Nephron (organoid): ENCODE data around the gene PLXNA1.
A peak's percentile ranks its signal among the peaks of the same experiment; 100 is the strongest.

Experiments
- H3K27ac Mint-ChIP-seq, 3 experiments: 2 replicates each; pipeline ENCODE4 v1.8.0; 2020; ENCODE audit warnings: mixed read lengths in 3 of 3, mild to moderate bottlenecking in 2 of 3, moderate library complexity in 1 of 3
- H3K27me3 Mint-ChIP-seq: 2 replicates; pipeline ENCODE4 v1.8.0; 2021; ENCODE audit warnings: low read depth, mild to moderate bottlenecking, moderate library complexity, mixed read lengths
- H3K36me3 Mint-ChIP-seq: 2 replicates; pipeline ENCODE4 v1.8.0; 2020; ENCODE audit warnings: low read depth, mixed read lengths
- H3K4me1 Mint-ChIP-seq: 2 replicates; pipeline ENCODE4 v1.8.0; 2020; ENCODE audit warnings: mixed read lengths
- H3K4me3 Mint-ChIP-seq, 3 experiments: 2 replicates each; pipeline ENCODE4 v1.8.0; 2020; ENCODE audit warnings: mild to moderate bottlenecking in 3 of 3, mixed read lengths in 3 of 3, moderate library complexity in 2 of 3
- H3K9me3 Mint-ChIP-seq: 2 replicates; pipeline ENCODE4 v1.8.0; 2020; ENCODE audit warnings: mixed read lengths
- CTCF ChIP-seq, 3 experiments: fragments of 200-600 bp; sonication (generic); IDR thresholded peaks; one replicate each; pipeline ENCODE4 v1.5.0; 2021; ENCODE audit warnings: antibody characterized with exemption in 3 of 3; ENCODE audit not compliant: unreplicated experiment in 3 of 3

PLXNA1 gene

GRCh38 chr3:126937533-126937932 is 45.4 kb upstream of the PLXNA1 start:
- TF ChIP-seq CTCF (IDR thresholded peaks at IDR 0.05; ENCODE audit: unreplicated experiment in 3 of 3): no peak

GRCh38 chr3:126937973-126938372 is 44.9 kb upstream of the PLXNA1 start:
- H3K4me1 Mint-ChIP-seq: peaks cover 33% of the 10 kb centered on the region
- H3K27me3 Mint-ChIP-seq: peaks cover 7% of the 10 kb centered on the region
- no peaks in the 10 kb centered on the region for H3K36me3 Mint-ChIP-seq
- no peak overlapping the region for H3K27ac Mint-ChIP-seq
- H3K9me3 Mint-ChIP-seq: no peaks in the 10 kb centered on the region
- no peak overlapping the region for H3K4me3 Mint-ChIP-seq
- no peak for TF ChIP-seq CTCF (IDR thresholded peaks at IDR 0.05; ENCODE audit: unreplicated experiment in 3 of 3)

More at GRCh38 chr3:126937533-126937932, 45.4 kb upstream of the PLXNA1 start:
- Mint-ChIP-seq H3K9me3 (no peaks in the 10 kb centered on the region), H3K27me3 (peaks cover 7% of the 10 kb centered on the region), H3K4me3 (no peak overlapping the region), H3K27ac (no peak overlapping the region), H3K36me3 (no peaks in the 10 kb centered on the region), H3K4me1 (peaks cover 33% of the 10 kb centered on the region)

GRCh38 chr3:126938520-126939337 is 44.2 kb upstream of the PLXNA1 start:
- TF ChIP-seq CTCF (IDR thresholded peaks at IDR 0.05; ENCODE audit: unreplicated experiment in 3 of 3): no peak
- peak overlapping the region in 1 of 3 experiments; percentile 13 for H3K27ac Mint-ChIP-seq
- no peaks in the 10 kb centered on the region for H3K9me3 Mint-ChIP-seq
- H3K27me3 Mint-ChIP-seq: peaks cover 7% of the 10 kb centered on the region
- H3K4me3 Mint-ChIP-seq: no peak overlapping the region
- no peaks in the 10 kb centered on the region for H3K36me3 Mint-ChIP-seq
- H3K4me1 Mint-ChIP-seq: peaks cover 31% of the 10 kb centered on the region

- peak overlapping the region in 1 of 3 experiments; percentile 13 for H3K27ac Mint-ChIP-seq
- H3K4me1 Mint-ChIP-seq: peaks cover 25% of the 10 kb centered on the region
- no peak overlapping the region for H3K4me3 Mint-ChIP-seq
- no peaks in the 10 kb centered on the region for H3K36me3 Mint-ChIP-seq
- no peaks in the 10 kb centered on the region for H3K9me3 Mint-ChIP-seq
- TF ChIP-seq CTCF (IDR thresholded peaks at IDR 0.05; ENCODE audit: unreplicated experiment in 3 of 3): no peak
- H3K27me3 Mint-ChIP-seq: peaks cover 5% of the 10 kb centered on the region
Observed at GRCh38 chr3:126939338-126939718, 43.6 kb upstream of the PLXNA1 start.

- Mint-ChIP-seq H3K9me3 (no peaks in the 10 kb centered on the region), H3K27ac (peak overlapping the region in 1 of 3 experiments; percentile 13), H3K4me3 (no peak overlapping the region), H3K4me1 (peaks cover 25% of the 10 kb centered on the region), H3K27me3 (peaks cover 5% of the 10 kb centered on the region), H3K36me3 (no peaks in the 10 kb centered on the region)
- TF ChIP-seq CTCF (IDR thresholded peaks at IDR 0.05; ENCODE audit: unreplicated experiment in 3 of 3): no peak
Observed at GRCh38 chr3:126939733-126940132, 43.2 kb upstream of the PLXNA1 start.
